Measurements from ENCODE around the gene LRRK1. TPM values are rescaled to one million over a fixed set of nuclear protein-coding genes. Genes with fewer than 3 reads are reported as not detected.

Gene LRRK1
- polyA plus RNA-seq, 1 of the 3 experiments (the other 2 are of a cell fraction), result 6.9 TPM

- H3K79me2 ChIP-seq (ENCODE audit: insufficient read depth), result no peaks in the 10 kb centered on the region
- H3K36me3 ChIP-seq (replicated peaks in 1 of 2; ENCODE audit: control insufficient read depth in 1 of 2, insufficient read depth in 2 of 2, low read length in 1 of 2), result no peaks in the 10 kb centered on the region
- ChIA-PET POLR2A (interaction anchor here (1.0 to 1.1 kb wide), 2 partner anchors 22 to 268 kb away, joined by 3 read pairs; no protein-coding TSS in a partner anchor), CTCF (interaction anchor here (3.3 to 5.6 kb wide), 3 partner anchors 7 to 208 kb away, joined by 16 to 45 read pairs (median 18); no protein-coding TSS in a partner anchor)
- no peaks in the 10 kb centered on the region for H3K9me2 ChIP-seq
- peak overlapping the region in 1 of 2 experiments; percentile 57; a peak in 1 of 4 replicates for H3K4me3 ChIP-seq (ENCODE audit: low read depth in 2 of 2, low read length in 1 of 2)
- WGBS (ENCODE audit: low lambda C conversion rate), result 96% methylated on average over 59 of the region's 80 CpGs
- no peak overlapping the region for H2AFZ ChIP-seq (ENCODE audit: low read depth)
- DNase-seq, result no peak
- no peaks in the 10 kb centered on the region for H3F3A ChIP-seq (replicated peaks; ENCODE audit: insufficient read depth)
- no peak for TF ChIP-seq USF2 (IDR thresholded peaks at IDR 0.05; ENCODE audit: borderline replicate concordance, low read depth, low read length)
- TF ChIP-seq YY1 (IDR thresholded peaks at IDR 0.05; ENCODE audit: low read depth), result no peak
- TF ChIP-seq SIN3A (IDR thresholded peaks at IDR 0.05; ENCODE audit: borderline replicate concordance, low read depth, low read length), result no peak
- no peak for TF ChIP-seq JUND (IDR thresholded peaks at IDR 0.05)
- no peak for TF ChIP-seq MEF2A (IDR thresholded peaks at IDR 0.05; ENCODE audit: borderline replicate concordance, low read depth)
- TF ChIP-seq CTCF (IDR thresholded peaks at IDR 0.05), result no peak
- no peak for TF ChIP-seq GATA2 (CRISPR knock-in tag; IDR thresholded peaks at IDR 0.05)
- no peak for TF ChIP-seq TCF12 (IDR thresholded peaks at IDR 0.05)
- TF ChIP-seq PBX3 (IDR thresholded peaks at IDR 0.05), result no peak
- TF ChIP-seq USF1 (IDR thresholded peaks at IDR 0.05; ENCODE audit: borderline replicate concordance, low read depth), result no peak
- no peak for TF ChIP-seq ZBTB33 (IDR thresholded peaks at IDR 0.05; ENCODE audit: borderline replicate concordance, low read depth)
- no peaks in the 10 kb centered on the region for H3K27me3 ChIP-seq (ENCODE audit: insufficient read depth)
- H3K27ac ChIP-seq (ENCODE audit: low read depth in 2 of 2, low read length in 1 of 2), result peak overlapping the region in 1 of 2 experiments; percentile 73; a peak in 1 of 4 replicates
- H4K20me1 ChIP-seq (ENCODE audit: insufficient read depth), result no peaks in the 10 kb centered on the region
- no peaks in the 10 kb centered on the region for H3K9me3 ChIP-seq
- no peak overlapping the region for H3K4me2 ChIP-seq
- no peak overlapping the region for H3K9ac ChIP-seq
- H3K4me1 ChIP-seq (ENCODE audit: control insufficient read depth in 1 of 2, insufficient read depth in 2 of 2, low read depth in 1 of 2, low read length in 1 of 2), result peaks cover 0 to 43% of the 10 kb centered on the region in 2 experiments; a peak in 1 of 4 replicates
These were observed 38.8 kb upstream of the LRRK1 start for GRCh38 chr15:100880139-100880896.
